ENCODE results near the gene GAPDH.

Gene GAPDH

GRCh38 chr12:6493497-6494257, 40.6 kb upstream of the GAPDH start, which contains the start of gene NCAPD2:
Gene NCAPD2 (plus strand): TSS chr12:6494102. CDS start chr12:6495099, 997 bp downstream.
- TF ChIP-seq MAX (IDR thresholded peaks at IDR 0.05) (peak; percentile 94), EP300 (IDR thresholded peaks at IDR 0.05; ENCODE audit: borderline replicate concordance) (no peak; the same call in 1 of the 2 replicates), CREB1 (IDR thresholded peaks at IDR 0.05; ENCODE audit: low read depth) (peak; percentile 29; the same call in 1 of the 2 replicates), YY1 (IDR thresholded peaks at IDR 0.05; ENCODE audit: low read depth) (no peak), CEBPB (IDR thresholded peaks at IDR 0.05) (no peak), ZBTB7A (IDR thresholded peaks at IDR 0.05; ENCODE audit: low read depth) (peak; percentile 53; the same call in 1 of the 2 replicates), RAD21 (IDR thresholded peaks at IDR 0.05; ENCODE audit: low read depth) (no peak), EGR1 (IDR thresholded peaks at IDR 0.05) (peak; percentile 61; the same call in 1 of the 2 replicates), REST (IDR thresholded peaks at IDR 0.05; ENCODE audit: low read depth) (no peak), TEAD4 (IDR thresholded peaks at IDR 0.05) (no peak; the same call in 1 of the 2 replicates), USF1 (IDR thresholded peaks at IDR 0.05) (no peak), TCF12 (IDR thresholded peaks at IDR 0.05; ENCODE audit: low read depth) (peak; percentile 36; the same call in 1 of the 2 replicates), FOXM1 (IDR thresholded peaks at IDR 0.05; ENCODE audit: borderline replicate concordance, low read depth) (peak; percentile 95), TAF1 (IDR thresholded peaks at IDR 0.05; ENCODE audit: low read depth) (peak; percentile 80; the same call in 1 of the 2 replicates), NFIC (IDR thresholded peaks at IDR 0.05) (no peak)

GRCh38 chr12:6494258-6494743, 40.0 kb upstream of the GAPDH start:
- TF ChIP-seq RAD21 (IDR thresholded peaks at IDR 0.05; ENCODE audit: low read depth) = no peak
- TF ChIP-seq MAX (IDR thresholded peaks at IDR 0.05) = no peak

- TF ChIP-seq YY1 (IDR thresholded peaks at IDR 0.05; ENCODE audit: low read depth) = no peak
- no peak for TF ChIP-seq USF1 (IDR thresholded peaks at IDR 0.05)
- no peak for TF ChIP-seq TEAD4 (IDR thresholded peaks at IDR 0.05)
- TF ChIP-seq TAF1 (IDR thresholded peaks at IDR 0.05; ENCODE audit: low read depth) = no peak
- no peak for TF ChIP-seq REST (IDR thresholded peaks at IDR 0.05; ENCODE audit: low read depth)
- TF ChIP-seq TCF12 (IDR thresholded peaks at IDR 0.05; ENCODE audit: low read depth) = no peak
- TF ChIP-seq FOXM1 (IDR thresholded peaks at IDR 0.05; ENCODE audit: borderline replicate concordance, low read depth) = no peak
- no peak for TF ChIP-seq RAD21 (IDR thresholded peaks at IDR 0.05; ENCODE audit: low read depth)
Measured at GRCh38 chr12:6494968-6495367, 39.3 kb upstream of the GAPDH start.

GRCh38 chr12:6500466-6500865, 33.9 kb upstream of the GAPDH start:
- TF ChIP-seq EP300 (IDR thresholded peaks at IDR 0.05; ENCODE audit: borderline replicate concordance) = no peak
- TF ChIP-seq MAX (IDR thresholded peaks at IDR 0.05) = no peak
- no peak for TF ChIP-seq REST (IDR thresholded peaks at IDR 0.05; ENCODE audit: low read depth)
- no peak for TF ChIP-seq NFIC (IDR thresholded peaks at IDR 0.05)
- TF ChIP-seq TEAD4 (IDR thresholded peaks at IDR 0.05) = no peak
- no peak for TF ChIP-seq TCF12 (IDR thresholded peaks at IDR 0.05; ENCODE audit: low read depth)
- no peak for TF ChIP-seq RAD21 (IDR thresholded peaks at IDR 0.05; ENCODE audit: low read depth)
- TF ChIP-seq ZBTB7A (IDR thresholded peaks at IDR 0.05; ENCODE audit: low read depth) = no peak
- TF ChIP-seq EGR1 (IDR thresholded peaks at IDR 0.05) = no peak
- TF ChIP-seq USF1 (IDR thresholded peaks at IDR 0.05) = no peak
- no peak for TF ChIP-seq TAF1 (IDR thresholded peaks at IDR 0.05; ENCODE audit: low read depth)
- no peak for TF ChIP-seq CREB1 (IDR thresholded peaks at IDR 0.05; ENCODE audit: low read depth)
- no peak for TF ChIP-seq CEBPB (IDR thresholded peaks at IDR 0.05)
- TF ChIP-seq FOXM1 (IDR thresholded peaks at IDR 0.05; ENCODE audit: borderline replicate concordance, low read depth) = no peak
- TF ChIP-seq YY1 (IDR thresholded peaks at IDR 0.05; ENCODE audit: low read depth) = no peak
